MM.1S (cell line): ENCODE results near the gene C19orf85.

Source experiments
- CTCF ChIP-seq: fragments of 300-600 bp; sonication (generic); IDR thresholded peaks from 2 replicates; pipeline ENCODE4 v1.5.1; 2016; ENCODE audit warnings: antibody characterized with exemption, low read length, mixed read lengths
- EZH2 ChIP-seq: fragments of 300-600 bp; sonication (generic); optimal IDR thresholded peaks from 2 replicates; pipeline ENCODE3; 2017; ENCODE audit warnings: low read depth, mild to moderate bottlenecking, antibody characterized with exemption, low read length, mixed read lengths
- EZH2phosphoT487 ChIP-seq: fragments of 300-600 bp; sonication (generic); IDR thresholded peaks from 2 replicates; pipeline ENCODE4 v1.6.1; 2018; ENCODE audit warnings: antibody characterized with exemption, low read length

GRCh38 chr19:55481794-55482155 lies 17.2 kb upstream of the C19orf85 start:
- no peak for TF ChIP-seq CTCF
- TF ChIP-seq EZH2, result no peak
- TF ChIP-seq EZH2phosphoT487, result no peak
